GM23338 (cell line): ENCODE data around the gene FHIT. TPM values are rescaled to one million over a fixed set of nuclear protein-coding genes. Genes with fewer than 3 reads are reported as not detected.

Experiments
- ATAC-seq: fragments of 200-7000 bp; cut with Tn5 transposase; 3 replicates; pipeline ENCODE4 v1.9.1; 2020
- DNase-seq: peaks from one replicate; pipeline ENCODE4 v3.0.0-alpha.2; 2015; ENCODE audit warnings: low spot score
- H2AFZ ChIP-seq: fragments of 200-600 bp; sonication (generic); 2 replicates; pipeline ENCODE4 v1.8.0; 2016; ENCODE audit warnings: antibody characterized with exemption, mild to moderate bottlenecking, moderate library complexity
- H3F3A ChIP-seq: fragments of 200-600 bp; sonication (generic); replicated peaks from 2 replicates; pipeline ENCODE4 v1.8.0; 2017; ENCODE audit warnings: antibody characterized with exemption, mixed run types, low read depth
- H3K27ac ChIP-seq: fragments of 200-600 bp; sonication (generic); 2 replicates; pipeline ENCODE4 v1.6.1; 2016; ENCODE audit warnings: low read depth
- H3K27me3 ChIP-seq: fragments of 200-600 bp; sonication (generic); 2 replicates; pipeline ENCODE4 v1.8.0; 2016; ENCODE audit warnings: mild to moderate bottlenecking, mixed run types, moderate library complexity; ENCODE audit not compliant: insufficient read depth
- H3K36me3 ChIP-seq: fragments of 200-600 bp; sonication (generic); 2 replicates; pipeline ENCODE4 v1.8.0; 2016; ENCODE audit warnings: mild to moderate bottlenecking; ENCODE audit not compliant: insufficient read depth
- H3K4me1 ChIP-seq: fragments of 200-600 bp; sonication (generic); 2 replicates; pipeline ENCODE4 v1.8.0; 2016; ENCODE audit warnings: mild to moderate bottlenecking, moderate library complexity; ENCODE audit not compliant: insufficient read depth
- H3K4me2 ChIP-seq: fragments of 200-600 bp; sonication (generic); 2 replicates; pipeline ENCODE4 v1.7.1; 2017; ENCODE audit warnings: mixed run types
- H3K4me3 ChIP-seq: fragments of 200-600 bp; sonication (generic); 2 replicates; pipeline ENCODE4 v1.6.1; 2016; ENCODE audit warnings: mixed run types
- H3K79me2 ChIP-seq: fragments of 200-600 bp; sonication (generic); replicated peaks from 2 replicates; pipeline ENCODE4 v1.8.0; 2017; ENCODE audit warnings: mild to moderate bottlenecking; ENCODE audit not compliant: insufficient read depth
- H3K9me2 ChIP-seq: fragments of 200-600 bp; sonication (generic); 2 replicates; pipeline ENCODE4 v1.8.0; 2017; ENCODE audit not compliant: insufficient read depth
- H4K20me1 ChIP-seq: fragments of 200-600 bp; sonication (generic); replicated peaks from 2 replicates; pipeline ENCODE4 v1.8.0; 2017; ENCODE audit warnings: mild to moderate bottlenecking; ENCODE audit not compliant: insufficient read depth
- H3K27ac Mint-ChIP-seq: 2 replicates; pipeline ENCODE4 v1.8.0; 2020; ENCODE audit warnings: inconsistent platforms, mild to moderate bottlenecking, moderate library complexity, mixed read lengths
- H3K27me3 Mint-ChIP-seq: 3 replicates; pipeline ENCODE4 v1.8.0; 2022; ENCODE audit warnings: low read depth, mild to moderate bottlenecking, moderate library complexity, mixed read lengths, inconsistent platforms; ENCODE audit not compliant: insufficient read depth, poor library complexity
- H3K36me3 Mint-ChIP-seq: 3 replicates; pipeline ENCODE4 v1.8.0; 2021; ENCODE audit warnings: low read depth, mild to moderate bottlenecking, inconsistent platforms, moderate library complexity, mixed read lengths
- H3K4me1 Mint-ChIP-seq: 3 replicates; pipeline ENCODE4 v1.8.0; 2020; ENCODE audit warnings: mild to moderate bottlenecking, inconsistent platforms, mixed read lengths
- H3K4me3 Mint-ChIP-seq: 3 replicates; pipeline ENCODE4 v1.8.0; 2021; ENCODE audit warnings: moderate library complexity, mild to moderate bottlenecking, inconsistent platforms, mixed read lengths
- H3K9me3 Mint-ChIP-seq: 3 replicates; pipeline ENCODE4 v1.8.0; 2020; ENCODE audit warnings: moderate library complexity, mild to moderate bottlenecking, inconsistent platforms, mixed read lengths
- CREB1 ChIP-seq: fragments of 250-450 bp; sonication (Bioruptor Pico); IDR thresholded peaks from 2 replicates; pipeline ENCODE4 v1.5.0; 2020; ENCODE audit warnings: low read depth, mild to moderate bottlenecking, moderate library complexity
- ETS1 ChIP-seq: IDR thresholded peaks from 2 replicates; pipeline ENCODE4 v1.6.1; 2016; ENCODE audit warnings: antibody characterized with exemption
- EZH2 ChIP-seq: fragments of 200-600 bp; sonication (generic); IDR thresholded peaks from one replicate; pipeline ENCODE4 v1.8.0; 2017; ENCODE audit warnings: antibody characterized with exemption, mild to moderate bottlenecking, low read depth; ENCODE audit not compliant: unreplicated experiment
- EZH2phosphoT487 ChIP-seq: fragments of 200-600 bp; sonication (generic); IDR thresholded peaks from one replicate; pipeline ENCODE4 v1.8.1; 2018; ENCODE audit warnings: antibody characterized with exemption; ENCODE audit not compliant: unreplicated experiment
- JUNB ChIP-seq: IDR thresholded peaks from one replicate; pipeline ENCODE4 v1.6.1; 2016; ENCODE audit warnings: antibody characterized with exemption; ENCODE audit not compliant: unreplicated experiment
- NANOG ChIP-seq: IDR thresholded peaks from 2 replicates; pipeline ENCODE4 v1.6.1; 2016; ENCODE audit warnings: antibody characterized with exemption, borderline replicate concordance
- POLR2AphosphoS5 ChIP-seq: IDR thresholded peaks from 2 replicates; pipeline ENCODE4 v1.6.1; 2016; ENCODE audit warnings: antibody characterized with exemption, low read depth
- STAT1 ChIP-seq: IDR thresholded peaks from one replicate; pipeline ENCODE4 v1.6.1; 2016; ENCODE audit warnings: antibody characterized with exemption; ENCODE audit not compliant: unreplicated experiment
- ZNF114 ChIP-seq: fragments of 250-450 bp; sonication (Bioruptor Pico); IDR thresholded peaks from 2 replicates; pipeline ENCODE4 v1.5.0; 2020; ENCODE audit warnings: mild to moderate bottlenecking, moderate library complexity
- ZNF331 ChIP-seq: fragments of 250-450 bp; sonication (Bioruptor Pico); IDR thresholded peaks from 2 replicates; pipeline ENCODE4 v1.5.0; 2020; ENCODE audit warnings: low read depth, mild to moderate bottlenecking, moderate library complexity
- polyA plus RNA-seq: library from polyadenylated mRNA; unstranded; fragments of >200 nt; fragmentation: Nextera tagmentation; extraction: Ambion mirVana; gene quantifications from 2 replicates; pipeline ENCODE4 v1.2.1, GENCODE V29; 2016
- total RNA-seq: library from RNA; depleted of rRNA; stranded (reverse); fragments of >200 nt; shearing (Covaris generic); gene quantifications from 2 replicates; pipeline ENCODE4 v1.2.3, GENCODE V29; 2014
- TF ChIP-seq, protein P1 (sequence below): IDR thresholded peaks from one replicate; pipeline ENCODE4 v1.6.1; 2018; ENCODE audit warnings: antibody characterized with exemption; ENCODE audit not compliant: unreplicated experiment

The FHIT gene
- total and polyA plus RNA-seq, 2 experiments from 2014 or later, result 3.0 to 8.3 TPM

GRCh38 chr3:60229502-60229901 lies 1021.8 kb downstream of the FHIT start (continued):
- TF ChIP-seq JUNB, result no peak
- TF ChIP-seq ZNF114 (CRISPR knock-in tag), result no peak
- TF ChIP-seq ZNF331 (CRISPR knock-in tag), result no peak
- TF ChIP-seq CREB1 (CRISPR knock-in tag), result no peak
- TF ChIP-seq STAT1, result no peak
- TF ChIP-seq, protein P1, sequence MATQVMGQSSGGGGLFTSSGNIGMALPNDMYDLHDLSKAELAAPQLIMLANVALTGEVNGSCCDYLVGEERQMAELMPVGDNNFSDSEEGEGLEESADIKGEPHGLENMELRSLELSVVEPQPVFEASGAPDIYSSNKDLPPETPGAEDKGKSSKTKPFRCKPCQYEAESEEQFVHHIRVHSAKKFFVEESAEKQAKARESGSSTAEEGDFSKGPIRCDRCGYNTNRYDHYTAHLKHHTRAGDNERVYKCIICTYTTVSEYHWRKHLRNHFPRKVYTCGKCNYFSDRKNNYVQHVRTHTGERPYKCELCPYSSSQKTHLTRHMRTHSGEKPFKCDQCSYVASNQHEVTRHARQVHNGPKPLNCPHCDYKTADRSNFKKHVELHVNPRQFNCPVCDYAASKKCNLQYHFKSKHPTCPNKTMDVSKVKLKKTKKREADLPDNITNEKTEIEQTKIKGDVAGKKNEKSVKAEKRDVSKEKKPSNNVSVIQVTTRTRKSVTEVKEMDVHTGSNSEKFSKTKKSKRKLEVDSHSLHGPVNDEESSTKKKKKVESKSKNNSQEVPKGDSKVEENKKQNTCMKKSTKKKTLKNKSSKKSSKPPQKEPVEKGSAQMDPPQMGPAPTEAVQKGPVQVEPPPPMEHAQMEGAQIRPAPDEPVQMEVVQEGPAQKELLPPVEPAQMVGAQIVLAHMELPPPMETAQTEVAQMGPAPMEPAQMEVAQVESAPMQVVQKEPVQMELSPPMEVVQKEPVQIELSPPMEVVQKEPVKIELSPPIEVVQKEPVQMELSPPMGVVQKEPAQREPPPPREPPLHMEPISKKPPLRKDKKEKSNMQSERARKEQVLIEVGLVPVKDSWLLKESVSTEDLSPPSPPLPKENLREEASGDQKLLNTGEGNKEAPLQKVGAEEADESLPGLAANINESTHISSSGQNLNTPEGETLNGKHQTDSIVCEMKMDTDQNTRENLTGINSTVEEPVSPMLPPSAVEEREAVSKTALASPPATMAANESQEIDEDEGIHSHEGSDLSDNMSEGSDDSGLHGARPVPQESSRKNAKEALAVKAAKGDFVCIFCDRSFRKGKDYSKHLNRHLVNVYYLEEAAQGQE, result no peak
- no peak for TF ChIP-seq POLR2AphosphoS5
- no peak for TF ChIP-seq NANOG
- TF ChIP-seq ETS1, result no peak
- TF ChIP-seq EZH2phosphoT487, result no peak

GRCh38 chr3:60228823-60229222 lies 1022.4 kb downstream of the FHIT start:
- H3K4me1 ChIP-seq, result no peaks in the 10 kb centered on the region
- no peak overlapping the region for H3K4me3 Mint-ChIP-seq
- TF ChIP-seq ZNF114 (CRISPR knock-in tag), result no peak
- TF ChIP-seq EZH2, result no peak
- TF ChIP-seq JUNB, result no peak
- no peak for TF ChIP-seq CREB1 (CRISPR knock-in tag)
- H3F3A ChIP-seq, result no peaks in the 10 kb centered on the region
- no peak overlapping the region for H3K27ac Mint-ChIP-seq
- no peak overlapping the region for H3K4me3 ChIP-seq
- no peak overlapping the region for H3K4me2 ChIP-seq
- H3K27me3 Mint-ChIP-seq, result peaks cover 1% of the 10 kb centered on the region
- no peak overlapping the region for H3K27ac ChIP-seq
- no peaks in the 10 kb centered on the region for H3K4me1 Mint-ChIP-seq
- peaks cover 20% of the 10 kb centered on the region for H3K9me2 ChIP-seq
- peaks cover 4% of the 10 kb centered on the region; the same call in 1 of the 3 replicates for H3K9me3 Mint-ChIP-seq
- no peaks in the 10 kb centered on the region for H3K36me3 Mint-ChIP-seq
- no peaks in the 10 kb centered on the region for H3K27me3 ChIP-seq
- no peaks in the 10 kb centered on the region for H3K36me3 ChIP-seq
- DNase-seq (no peak), ATAC-seq (no peak)
- no peaks in the 10 kb centered on the region for H3K79me2 ChIP-seq
- no peaks in the 10 kb centered on the region for H4K20me1 ChIP-seq
- no peak overlapping the region for H2AFZ ChIP-seq
